Calu3 (cell line): ENCODE data around the gene MSMO1. TPM values are rescaled to one million over a fixed set of nuclear protein-coding genes. Genes with fewer than 3 reads are reported as not detected.

Experiments
- BruUV-seq: library from RNA; stranded (reverse); fragments of 400-500 nt; replicated peaks from 2 replicates; lab custom pipeline; 2021; lab: Mats Ljungman, UMichigan
- CTCF ChIA-PET: fragments of 300-600 bp; sonication (Branson Sonifier 250); formaldehyde crosslinking; loops from one replicate; lab custom pipeline; 2022; ENCODE audit warnings: antibody characterized with exemption; lab: Charles Lee
- DNase-seq: peaks from one replicate; pipeline ENCODE4 v3.0.0; 2022
- H3K27ac Mint-ChIP-seq: one replicate; pipeline ENCODE4 v1.8.0; 2022; ENCODE audit warnings: mixed read lengths; ENCODE audit not compliant: unreplicated experiment
- H3K27me3 Mint-ChIP-seq: one replicate; pipeline ENCODE4 v1.8.0; 2022; ENCODE audit warnings: mixed read lengths; ENCODE audit not compliant: unreplicated experiment
- H3K36me3 Mint-ChIP-seq: one replicate; pipeline ENCODE4 v1.8.0; 2022; ENCODE audit warnings: mild to moderate bottlenecking, moderate library complexity, mixed read lengths; ENCODE audit not compliant: insufficient read depth, unreplicated experiment
- H3K4me1 Mint-ChIP-seq: one replicate; pipeline ENCODE4 v1.8.0; 2022; ENCODE audit warnings: mild to moderate bottlenecking, low read depth, mixed read lengths; ENCODE audit not compliant: unreplicated experiment
- H3K4me3 Mint-ChIP-seq: one replicate; pipeline ENCODE4 v1.8.0; 2022; ENCODE audit warnings: mild to moderate bottlenecking, low read depth, moderate library complexity, mixed read lengths; ENCODE audit not compliant: unreplicated experiment
- H3K9me3 Mint-ChIP-seq: one replicate; pipeline ENCODE4 v1.8.0; 2022; ENCODE audit warnings: low read depth, mixed read lengths; ENCODE audit not compliant: unreplicated experiment
- intact Hi-C: fragments of 100-400 bp; cut with micrococcal nuclease; formaldehyde crosslinking; loops from one replicate; pipeline ENCODE4 v1.10.0; 2022; ENCODE audit not compliant: unreplicated experiment
- total RNA-seq: library from RNA; stranded (reverse); gene quantifications from 2 replicates; pipeline ENCODE4 v1.2.3, GENCODE V29; 2022
- TF ChIP-seq, protein P1 (sequence below): fragments of 200-600 bp; IDR thresholded peaks from one replicate; pipeline ENCODE4 v1.8.0; 2022; ENCODE audit warnings: antibody characterized with exemption; ENCODE audit not compliant: unreplicated experiment

Gene MSMO1
- total RNA-seq, 1 experiment from 2014 or later = 111 TPM

DNA sequence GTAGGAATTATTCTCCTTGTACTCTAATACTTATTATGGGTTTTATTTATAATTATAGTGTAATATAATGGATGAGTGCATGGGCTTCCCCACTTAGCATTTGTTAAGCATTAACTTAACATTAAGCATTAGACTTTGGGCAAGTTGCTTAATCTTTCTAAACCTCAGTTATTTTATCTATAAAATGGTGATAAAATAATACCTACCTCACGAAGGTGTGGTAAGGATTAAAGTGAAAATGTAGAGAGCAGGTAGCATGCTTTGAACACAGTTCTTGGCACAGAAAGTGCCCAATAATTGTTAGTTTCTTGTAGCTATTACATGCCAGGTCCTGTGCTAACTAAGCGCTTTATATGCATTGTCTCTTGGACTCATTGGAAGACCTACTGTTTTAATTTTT lies 2.6 kb downstream of the MSMO1 start:
- CTCF ChIA-PET = interaction anchor here (0.6 kb wide), 1 partner anchor 193 kb away, joined by 4 read pairs; no protein-coding TSS in a partner anchor
- H3K4me3 Mint-ChIP-seq = no peak overlapping the region
- peaks cover 30% of the 10 kb centered on the region for H3K4me1 Mint-ChIP-seq
- BruUV-seq = no TSS peak
- TF ChIP-seq, protein P1, sequence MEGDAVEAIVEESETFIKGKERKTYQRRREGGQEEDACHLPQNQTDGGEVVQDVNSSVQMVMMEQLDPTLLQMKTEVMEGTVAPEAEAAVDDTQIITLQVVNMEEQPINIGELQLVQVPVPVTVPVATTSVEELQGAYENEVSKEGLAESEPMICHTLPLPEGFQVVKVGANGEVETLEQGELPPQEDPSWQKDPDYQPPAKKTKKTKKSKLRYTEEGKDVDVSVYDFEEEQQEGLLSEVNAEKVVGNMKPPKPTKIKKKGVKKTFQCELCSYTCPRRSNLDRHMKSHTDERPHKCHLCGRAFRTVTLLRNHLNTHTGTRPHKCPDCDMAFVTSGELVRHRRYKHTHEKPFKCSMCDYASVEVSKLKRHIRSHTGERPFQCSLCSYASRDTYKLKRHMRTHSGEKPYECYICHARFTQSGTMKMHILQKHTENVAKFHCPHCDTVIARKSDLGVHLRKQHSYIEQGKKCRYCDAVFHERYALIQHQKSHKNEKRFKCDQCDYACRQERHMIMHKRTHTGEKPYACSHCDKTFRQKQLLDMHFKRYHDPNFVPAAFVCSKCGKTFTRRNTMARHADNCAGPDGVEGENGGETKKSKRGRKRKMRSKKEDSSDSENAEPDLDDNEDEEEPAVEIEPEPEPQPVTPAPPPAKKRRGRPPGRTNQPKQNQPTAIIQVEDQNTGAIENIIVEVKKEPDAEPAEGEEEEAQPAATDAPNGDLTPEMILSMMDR = no peak
- no peak for DNase-seq
- peaks cover 32% of the 10 kb centered on the region for H3K36me3 Mint-ChIP-seq
- H3K27me3 Mint-ChIP-seq = no peaks in the 10 kb centered on the region
- intact Hi-C loops = no loop called here
- no peaks in the 10 kb centered on the region for H3K9me3 Mint-ChIP-seq
- H3K27ac Mint-ChIP-seq = no peak overlapping the region

DNA sequence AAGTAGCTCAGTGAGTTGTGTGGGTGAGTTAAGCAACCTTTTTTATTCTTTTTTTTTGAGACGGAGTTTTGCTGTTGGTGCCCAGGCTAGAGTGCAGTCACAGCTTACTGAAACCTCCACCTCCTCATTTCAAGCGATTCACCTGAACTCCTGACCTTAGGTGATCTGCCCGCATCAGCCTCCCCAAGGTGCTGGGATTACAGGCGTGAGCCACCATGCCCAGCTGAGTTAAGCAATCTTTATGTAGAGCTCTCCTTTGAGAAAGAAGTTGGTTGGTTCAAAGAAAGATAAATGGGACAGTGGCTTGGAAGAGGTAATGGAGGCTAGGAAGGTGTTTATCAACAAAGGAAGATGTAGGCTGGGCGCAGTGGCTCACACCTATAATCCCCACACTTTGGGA lies 3.2 kb downstream of the MSMO1 start:
- Mint-ChIP-seq H3K27ac (peak overlapping the region; percentile 38), H3K36me3 (peaks cover 38% of the 10 kb centered on the region)

DNA sequence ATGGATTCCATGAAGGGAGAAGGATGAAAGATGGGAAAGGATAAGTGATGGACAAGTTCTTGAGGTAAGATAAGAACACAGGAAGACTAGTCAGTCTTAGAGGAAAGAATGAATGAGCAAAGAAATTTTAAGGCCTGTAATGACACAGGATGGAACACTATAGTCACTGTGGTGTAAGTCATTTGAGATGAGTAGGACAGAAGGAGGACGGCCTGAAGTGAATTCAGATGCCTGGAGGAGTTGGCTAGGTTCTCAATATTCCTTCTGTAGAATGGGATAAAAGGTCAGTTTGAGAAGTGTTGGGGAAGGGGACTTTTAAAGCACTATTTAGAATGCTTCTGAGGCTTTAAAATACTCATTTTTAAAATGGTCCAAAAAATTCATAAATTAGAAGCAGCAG lies 3.9 kb downstream of the MSMO1 start:
- intact Hi-C loops = no loop called here
- BruUV-seq = no TSS peak
- H3K9me3 Mint-ChIP-seq = no peaks in the 10 kb centered on the region
- peaks cover 35% of the 10 kb centered on the region for H3K4me1 Mint-ChIP-seq
- no peaks in the 10 kb centered on the region for H3K27me3 Mint-ChIP-seq
- no peak for DNase-seq
- peaks cover 39% of the 10 kb centered on the region for H3K36me3 Mint-ChIP-seq
- H3K27ac Mint-ChIP-seq = peak overlapping the region; percentile 38
- TF ChIP-seq, protein P1 = no peak
- no peak overlapping the region for H3K4me3 Mint-ChIP-seq
- CTCF ChIA-PET = no interaction called here

More for the DNA sequence above, 3.2 kb downstream of the MSMO1 start:
- H3K9me3 Mint-ChIP-seq = no peaks in the 10 kb centered on the region
- DNase-seq = no peak
- CTCF ChIA-PET = no interaction called here
- no peak overlapping the region for H3K4me3 Mint-ChIP-seq
- H3K4me1 Mint-ChIP-seq = peaks cover 35% of the 10 kb centered on the region
- TF ChIP-seq, protein P1 = no peak
- intact Hi-C loops = no loop called here
- no peaks in the 10 kb centered on the region for H3K27me3 Mint-ChIP-seq
- BruUV-seq = no TSS peak

DNA sequence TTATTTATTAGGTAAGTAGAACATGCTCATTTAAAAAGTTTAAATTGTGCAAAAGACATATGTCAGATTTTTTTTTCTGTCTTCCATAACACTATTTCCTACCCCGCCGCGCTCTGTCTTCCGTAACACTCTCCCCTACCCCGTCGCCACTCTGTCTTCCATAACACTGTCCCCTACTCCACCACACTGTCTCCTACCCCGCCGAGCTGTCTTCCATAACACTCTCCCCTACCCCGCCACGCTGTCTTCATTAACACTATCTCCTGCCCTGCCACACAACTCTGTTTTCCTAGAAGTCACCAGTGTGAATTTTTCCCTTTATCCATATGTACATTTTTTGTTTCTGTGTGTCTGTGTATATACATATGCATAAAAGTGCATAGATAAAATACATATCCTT lies 4.4 kb downstream of the MSMO1 start:
- intact Hi-C loops = no loop called here
- TF ChIP-seq, protein P1 = no peak
- H3K9me3 Mint-ChIP-seq = no peaks in the 10 kb centered on the region
- peaks cover 35% of the 10 kb centered on the region for H3K4me1 Mint-ChIP-seq
- H3K36me3 Mint-ChIP-seq = peaks cover 39% of the 10 kb centered on the region
- DNase-seq = no peak
- CTCF ChIA-PET = no interaction called here
- no peaks in the 10 kb centered on the region for H3K27me3 Mint-ChIP-seq
- H3K27ac Mint-ChIP-seq = peak overlapping the region; percentile 38
- H3K4me3 Mint-ChIP-seq = no peak overlapping the region
- no TSS peak for BruUV-seq
